NCI-H2196 (cell line): ENCODE measurements around the gene ST3GAL5.
"Not testable (repeated sequence)": the region's sequence is repeated elsewhere in the genome, so short reads cannot be mapped to it uniquely, and the experiment has no call there.

Experiments used
- DNase-seq: peaks from one replicate; lab custom pipeline; 2025; ENCODE audit not compliant: unreplicated experiment; lab: John Stamatoyannopoulos, UW

ST3GAL5 gene

GRCh38 chr2:85840091-85840490 lies 48.7 kb downstream of the ST3GAL5 start:
- DNase-seq = no peak

GRCh38 chr2:85839461-85839860 lies 49.3 kb downstream of the ST3GAL5 start:
- no peak for DNase-seq

GRCh38 chr2:85838641-85839040 lies 50.1 kb downstream of the ST3GAL5 start:
- DNase-seq = no peak

GRCh38 chr2:85838181-85838580 lies 50.6 kb downstream of the ST3GAL5 start:
- no peak for DNase-seq

- no peak for DNase-seq
These were observed 54.3 kb downstream of the ST3GAL5 start for GRCh38 chr2:85834466-85834865.

GRCh38 chr2:85831735-85832134 lies 57.1 kb downstream of the ST3GAL5 start:
- DNase-seq = no peak

GRCh38 chr2:85830645-85831044 lies 58.1 kb downstream of the ST3GAL5 start:
- no peak for DNase-seq

GRCh38 chr2:85829394-85829793 lies 59.4 kb downstream of the ST3GAL5 start:
- not testable (repeated sequence) for DNase-seq

- no peak for DNase-seq
These were observed 60.1 kb downstream of the ST3GAL5 start for GRCh38 chr2:85828725-85829124.

- DNase-seq = no peak
These were observed 60.8 kb downstream of the ST3GAL5 start for GRCh38 chr2:85827879-85828569.

GRCh38 chr2:85826990-85827878 lies 61.6 kb downstream of the ST3GAL5 start:
- peak; percentile 68 for DNase-seq

- DNase-seq = no peak
These were observed 64.8 kb downstream of the ST3GAL5 start for GRCh38 chr2:85823951-85824350.

GRCh38 chr2:85822766-85823165 lies 66.0 kb downstream of the ST3GAL5 start:
- no peak for DNase-seq

GRCh38 chr2:85819811-85820510 lies 68.8 kb downstream of the ST3GAL5 start:
- DNase-seq = no peak

- DNase-seq = no peak
These were observed 73.8 kb downstream of the ST3GAL5 start for GRCh38 chr2:85814802-85815550.

GRCh38 chr2:85813982-85814801 lies 74.6 kb downstream of the ST3GAL5 start:
- DNase-seq = peak; percentile 68

- no peak for DNase-seq
These were observed 75.4 kb downstream of the ST3GAL5 start for GRCh38 chr2:85813211-85813981.

GRCh38 chr2:85812094-85812735 lies 76.6 kb downstream of the ST3GAL5 start:
- no peak for DNase-seq
